Fibroblast of lung (primary cell): ENCODE measurements around the gene GNAI1. TPM values are rescaled to one million over a fixed set of nuclear protein-coding genes. Genes with fewer than 3 reads are reported as not detected.
A peak's percentile ranks its signal among the peaks of the same experiment; 100 is the strongest.

Experiments
- DNase-seq, 2 donors: peaks; one replicate each; pipeline versions ENCODE4 v3.0.0 to v3.0.0-alpha.2; 2010; ENCODE audit warnings: low read depth in 2 of 2
- H2AFZ ChIP-seq: 2 replicates; pipeline ENCODE4 v1.5.1; 2012; ENCODE audit warnings: low read length, control low read depth, inconsistent platforms
- H3K27ac ChIP-seq: 2 replicates; pipeline ENCODE4 v1.5.1; 2011; ENCODE audit warnings: low read length, control low read depth; ENCODE audit not compliant: insufficient read depth
- H3K27me3 ChIP-seq: 2 replicates; pipeline ENCODE4 v1.5.1; 2011; ENCODE audit warnings: mild to moderate bottlenecking, low read length; ENCODE audit not compliant: control insufficient read depth, insufficient read depth
- H3K36me3 ChIP-seq: 2 replicates; pipeline ENCODE4 v1.5.1; 2011; ENCODE audit warnings: low read length; ENCODE audit not compliant: control insufficient read depth, insufficient read depth
- H3K4me1 ChIP-seq: 2 replicates; pipeline ENCODE4 v1.5.1; 2011; ENCODE audit warnings: low read length; ENCODE audit not compliant: control insufficient read depth, insufficient read depth; ENCODE audit errors: extremely low read depth
- H3K4me2 ChIP-seq: 2 replicates; pipeline ENCODE4 v1.5.1; 2011; ENCODE audit warnings: low read length, control low read depth; ENCODE audit not compliant: insufficient read depth; ENCODE audit errors: extremely low read depth
- H3K4me3 ChIP-seq, 4 experiments: fragments of 200-600 bp in 1 of 4; sonication (generic) in 1 of 4; replicated peaks in 1 of 4; 2 replicates each; pipeline ENCODE4 v1.5.1; 2011 to 2016; ENCODE audit warnings: low read length in 4 of 4, low read depth in 3 of 4, mild to moderate bottlenecking in 3 of 4, control low read depth in 2 of 4, inconsistent platforms in 1 of 4, mixed read lengths in 1 of 4; ENCODE audit not compliant: insufficient read depth in 1 of 4; ENCODE audit errors: control extremely low read depth in 1 of 4
- H3K79me2 ChIP-seq: 2 replicates; pipeline ENCODE4 v1.5.1; 2012; ENCODE audit warnings: mild to moderate bottlenecking, low read length, inconsistent platforms; ENCODE audit not compliant: control insufficient read depth, insufficient read depth
- H3K9ac ChIP-seq: 2 replicates; pipeline ENCODE4 v1.5.1; 2011; ENCODE audit warnings: mild to moderate bottlenecking, low read length, control low read depth; ENCODE audit not compliant: insufficient read depth
- H3K9me3 ChIP-seq: 2 replicates; pipeline ENCODE4 v1.5.1; 2012; ENCODE audit warnings: low read depth, low read length; ENCODE audit not compliant: control insufficient read depth, insufficient read depth
- H4K20me1 ChIP-seq: 2 replicates; pipeline ENCODE4 v1.5.1; 2011; ENCODE audit warnings: low read length; ENCODE audit not compliant: control insufficient read depth, insufficient read depth; ENCODE audit errors: extremely low read depth
- CTCF ChIP-seq, 2 donors: IDR thresholded peaks in 1 of 2; conservative IDR thresholded peaks in 1 of 2; 1 replicate in 1 of 2; 2 replicates in 1 of 2; pipeline ENCODE4 v1.5.1; 2011 to 2012; ENCODE audit warnings: low read length in 2 of 2, control low read depth in 1 of 2, inconsistent platforms in 1 of 2, low read depth in 1 of 2, mild to moderate bottlenecking in 1 of 2
- EZH2 ChIP-seq: IDR thresholded peaks from 2 replicates; pipeline ENCODE4 v1.5.1; 2012; ENCODE audit warnings: low read length, control low read depth, mild to moderate bottlenecking; ENCODE audit errors: missing control alignments
- polyA plus RNA-seq, 2 donors: library from polyadenylated mRNA; depleted of rRNA in 1 of 2; stranded (reverse) in 1 of 2; unstranded in 1 of 2; fragments of >200 nt; gene quantifications; 2 replicates each; pipeline ENCODE4 v1.2.1, GENCODE V29; 2011 to 2012; ENCODE audit warnings: missing spikeins in 1 of 2
- total RNA-seq: library from RNA; depleted of rRNA; stranded (reverse); fragments of >200 nt; gene quantifications from 2 replicates; pipeline ENCODE4 v1.2.1, GENCODE V29; 2014

The GNAI1 gene
- total and polyA plus RNA-seq, 2 donors (not counting 1 experiment from before 2014, with no cell fraction given), result 68.9 to 81.8 TPM

GRCh38 chr7:80253237-80253636 is 118.6 kb downstream of the GNAI1 start:
- no peak for DNase-seq
- TF ChIP-seq CTCF (conservative IDR thresholded peaks at IDR 0.05 in 1 of 2, IDR thresholded peaks at IDR 0.05 in 1 of 2; ENCODE audit: low read depth in 1 of 2, low read length in 2 of 2) (no peak), EZH2 (no peak)
- Histone ChIP-seq H3K4me1 (no peaks in the 10 kb centered on the region), H3K79me2 (no peaks in the 10 kb centered on the region), H3K36me3 (no peaks in the 10 kb centered on the region), H3K27me3 (peaks cover 2% of the 10 kb centered on the region), H3K9ac (no peak overlapping the region), H3K9me3 (no peaks in the 10 kb centered on the region), H2AFZ (no peak overlapping the region), H3K4me2 (no peak overlapping the region), H3K27ac (no peak overlapping the region), H3K4me3 (no peak overlapping the region), H4K20me1 (no peaks in the 10 kb centered on the region)

- no peak overlapping the region for H3K4me2 ChIP-seq
These were observed 119.0 kb downstream of the GNAI1 start for GRCh38 chr7:80253653-80254052.

GRCh38 chr7:80255656-80256055 is 121.0 kb downstream of the GNAI1 start:
- Histone ChIP-seq H4K20me1 (no peaks in the 10 kb centered on the region), H3K9ac (no peak overlapping the region), H3K79me2 (no peaks in the 10 kb centered on the region), H3K36me3 (no peaks in the 10 kb centered on the region), H3K9me3 (no peaks in the 10 kb centered on the region), H3K27ac (no peak overlapping the region), H2AFZ (no peak overlapping the region), H3K27me3 (no peaks in the 10 kb centered on the region), H3K4me2 (no peak overlapping the region), H3K4me3 (no peak overlapping the region), H3K4me1 (no peaks in the 10 kb centered on the region)
- no peak for TF ChIP-seq CTCF (conservative IDR thresholded peaks at IDR 0.05 in 1 of 2, IDR thresholded peaks at IDR 0.05 in 1 of 2; ENCODE audit: low read depth in 1 of 2, low read length in 2 of 2)
- TF ChIP-seq EZH2, result no peak
- DNase-seq, result no peak

More at GRCh38 chr7:80253653-80254052, 119.0 kb downstream of the GNAI1 start:
- H3K4me1 ChIP-seq, result no peaks in the 10 kb centered on the region
- TF ChIP-seq CTCF (conservative IDR thresholded peaks at IDR 0.05 in 1 of 2, IDR thresholded peaks at IDR 0.05 in 1 of 2; ENCODE audit: low read depth in 1 of 2, low read length in 2 of 2) (no peak), EZH2 (no peak)
- no peak overlapping the region for H3K4me3 ChIP-seq
- H3K36me3 ChIP-seq, result no peaks in the 10 kb centered on the region
- H3K9ac ChIP-seq, result no peak overlapping the region
- peak in 1 of 2 donors; percentile 43 for DNase-seq
- H3K27ac ChIP-seq, result no peak overlapping the region
- no peaks in the 10 kb centered on the region for H4K20me1 ChIP-seq
- H3K9me3 ChIP-seq, result no peaks in the 10 kb centered on the region
- no peaks in the 10 kb centered on the region for H3K79me2 ChIP-seq
- H2AFZ ChIP-seq, result no peak overlapping the region
- H3K27me3 ChIP-seq, result peaks cover 2% of the 10 kb centered on the region
